Tongue (tissue), 3 donors: ENCODE measurements around the gene ITGB3. TPM values are rescaled to one million over a fixed set of nuclear protein-coding genes. Genes with fewer than 3 reads are reported as not detected.

Experiments
- DNase-seq: peaks from one replicate; pipeline ENCODE4 v3.0.0-alpha.2; 2015
- small RNA-seq: library from RNA; depleted of rRNA; stranded (forward); fragments of <200 nt; gene quantifications from one replicate; pipeline ENCODE3, GENCODE V24; 2014; ENCODE audit warnings: low replicate concordance
- total RNA-seq: library from RNA; depleted of rRNA; stranded (reverse); fragments of >200 nt; gene quantifications from one replicate; pipeline ENCODE4 v1.2.3, GENCODE V29; 2014

Gene ITGB3
- total RNA-seq, 1 donor from 2014 or later: 16.8 TPM

DNA sequence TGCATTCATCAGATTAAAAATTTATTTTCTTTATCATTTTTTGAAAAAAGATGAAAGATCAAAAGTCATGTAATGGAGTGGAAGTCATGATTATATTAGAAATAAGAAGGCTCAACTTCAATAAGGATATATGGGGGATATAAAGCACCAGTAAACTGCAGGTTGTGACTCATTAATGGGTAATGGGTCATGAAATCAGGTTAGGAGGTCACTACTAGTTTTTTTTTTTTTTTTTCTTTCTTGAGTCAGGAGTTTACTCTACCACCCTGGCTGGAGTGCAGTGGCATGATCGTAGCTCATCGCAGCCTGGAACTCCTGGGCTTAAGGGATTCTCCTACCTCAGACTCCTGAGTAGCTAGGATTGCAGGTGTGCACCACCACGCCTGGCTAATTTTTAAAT lies 84.4 kb downstream of the ITGB3 start:
- no peak for DNase-seq

DNA sequence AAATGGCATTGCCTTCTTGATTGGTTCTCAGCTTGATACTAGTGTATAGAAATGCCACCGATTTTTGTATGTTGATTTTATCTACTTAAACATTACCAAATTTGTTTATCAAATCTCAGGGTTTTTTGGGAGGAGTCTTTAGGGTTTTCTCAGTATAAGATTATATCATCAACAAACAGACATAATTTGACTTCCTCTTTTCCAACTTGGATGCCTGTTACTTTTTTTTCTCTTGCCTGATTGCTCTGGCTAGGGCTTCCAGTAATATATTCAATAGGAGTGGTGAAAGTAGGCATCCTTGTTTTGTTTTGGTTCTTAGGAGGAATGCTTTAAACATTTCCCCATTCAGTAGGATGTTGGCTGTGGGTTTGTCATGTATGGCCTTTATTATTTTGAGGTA lies 99.2 kb downstream of the ITGB3 start:
- no peak for DNase-seq

DNA sequence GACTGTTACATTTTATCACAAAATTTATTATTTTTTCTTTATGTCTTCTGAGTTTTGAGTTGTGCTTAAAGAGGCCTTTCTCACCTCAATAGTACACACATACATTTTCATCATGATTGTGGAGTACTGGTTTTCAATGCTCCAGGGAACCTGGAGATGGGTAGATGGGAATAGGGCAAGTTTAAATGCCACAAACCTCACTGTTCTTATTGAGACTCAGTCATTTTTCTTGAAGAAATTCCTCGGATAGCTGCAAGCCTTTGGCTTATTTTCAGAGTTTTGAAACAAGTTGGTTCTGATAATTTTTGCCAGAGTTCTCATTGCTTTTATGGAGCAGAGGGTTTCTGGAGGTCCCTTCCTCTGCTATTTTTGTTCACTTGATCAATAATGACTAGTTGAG lies 105.0 kb downstream of the ITGB3 start:
- no peak for DNase-seq

Small RNA genes lying within 50 kb of the gene (small RNA-seq; reads per million reads assigned to genes)
- not detected for gene RNU7-186P

Other genes starting within 250 kb of the ITGB3 start
- gene CDC27, start 64.5 kb upstream of the ITGB3 start, total RNA-seq: 86.0 TPM
- gene MYL4, start 44.5 kb upstream of the ITGB3 start, total RNA-seq: 905 TPM
- gene EFCAB13, start 70.1 kb downstream of the ITGB3 start, total RNA-seq: 9.1 TPM